Measurements from ENCODE around the gene IGIP. TPM values are rescaled to one million over a fixed set of nuclear protein-coding genes. Genes with fewer than 3 reads are reported as not detected.

IGIP gene
- total RNA-seq, 8 experiments from 2014 or later, result 1.0 to 11.6 (median 3.5) TPM

GRCh38 chr5:140106805-140107311 lies 18.9 kb upstream of the IGIP start:
- H3K4me3 ChIP-seq, result peak overlapping the region; percentile 47 to 83 (median 62)
- ATAC-seq (replicated peaks in 6 of 8), result no peak
- WGBS, 10 experiments, result 8 to 93% (median 46%) methylated on average over 1 to 15 of the region's 16 CpGs
- in situ Hi-C loops (cut with MboI; ENCODE audit: low pct_unique_long_range_greater_than_20kb in 2 of 9, low sequenced_read_pairs in 9 of 9, unreplicated experiment in 9 of 9), result no loop called here
- peak overlapping the region; percentile 20 to 87 for H3K27ac ChIP-seq
- peaks cover 8 to 11% of the 10 kb centered on the region in 2 donors for H3K4me1 ChIP-seq (replicated peaks in 1 of 2)

- Histone ChIP-seq H3K27ac (peak overlapping the region; percentile 72 to 87), H3K4me1 (replicated peaks in 1 of 2) (peaks cover 8 to 11% of the 10 kb centered on the region in 2 donors), H3K4me3 (peak overlapping the region; percentile 47 to 83 (median 62))
- ATAC-seq (replicated peaks in 6 of 8), result peak; percentile 85 to 96 (median 92)
- 0 to 15% methylated on average over 4 to 6 of the region's 88 CpGs; no CpG with 5 or more reads in 8 of the 10 experiments for WGBS, 10 experiments
- in situ Hi-C loops (cut with MboI; ENCODE audit: low pct_unique_long_range_greater_than_20kb in 2 of 9, low sequenced_read_pairs in 9 of 9, unreplicated experiment in 9 of 9), result no loop called here
Observed at GRCh38 chr5:140107312-140108092, 18.2 kb upstream of the IGIP start.

- in situ Hi-C loops (cut with MboI; ENCODE audit: low pct_unique_long_range_greater_than_20kb in 2 of 9, low sequenced_read_pairs in 9 of 9, unreplicated experiment in 9 of 9), result no loop called here
- H3K4me1 ChIP-seq (replicated peaks in 1 of 2), result peaks cover 9 to 11% of the 10 kb centered on the region in 2 donors
- H3K4me3 ChIP-seq, result peak overlapping the region; percentile 47 to 83 (median 62)
- ATAC-seq (replicated peaks in 6 of 8), result peak in 7 of 8 experiments; percentile 0 to 13 (median 4)
- peak overlapping the region; percentile 72 to 87 for H3K27ac ChIP-seq
- WGBS, 10 experiments, result 0 to 40% (median 0%) methylated on average over 1 to 8 of the region's 52 CpGs; no CpG with 5 or more reads in 5 of the 10 experiments
Observed at GRCh38 chr5:140108093-140109017, 17.4 kb upstream of the IGIP start.

- 0 to 57% (median 6%) methylated on average over 6 to 20 of the region's 24 CpGs; no CpG with 5 or more reads in 1 of the 10 experiments for WGBS, 10 experiments
- no peak overlapping the region for H3K27ac ChIP-seq
- H3K4me1 ChIP-seq (replicated peaks in 1 of 2), result peaks cover 11% of the 10 kb centered on the region in 2 donors
- ATAC-seq (replicated peaks in 6 of 8), result no peak
- in situ Hi-C loops (cut with MboI; ENCODE audit: low pct_unique_long_range_greater_than_20kb in 2 of 9, low sequenced_read_pairs in 9 of 9, unreplicated experiment in 9 of 9), result no loop called here
- peak overlapping the region; percentile 47 to 83 (median 62) for H3K4me3 ChIP-seq
Observed at GRCh38 chr5:140109018-140109758, 16.5 kb upstream of the IGIP start.

- in situ Hi-C loops (cut with MboI; ENCODE audit: low pct_unique_long_range_greater_than_20kb in 2 of 9, low sequenced_read_pairs in 9 of 9, unreplicated experiment in 9 of 9), result no loop called here
- no peak overlapping the region for H3K27ac ChIP-seq
- H3K4me3 ChIP-seq, result no peak overlapping the region
- H3K4me1 ChIP-seq (replicated peaks in 1 of 2), result peaks cover 15 to 16% of the 10 kb centered on the region in 2 donors
- no peak for ATAC-seq (replicated peaks in 6 of 8)
- WGBS, 10 experiments, result 0 to 95% (median 16%) methylated on average over 1 to 2 of the region's 2 CpGs
Observed at GRCh38 chr5:140109759-140110645, 15.7 kb upstream of the IGIP start.

- Histone ChIP-seq H3K4me1 (replicated peaks in 1 of 2) (peaks cover 17 to 22% of the 10 kb centered on the region in 2 donors), H3K27ac (no peak overlapping the region), H3K4me3 (no peak overlapping the region)
- in situ Hi-C loops (cut with MboI; ENCODE audit: low pct_unique_long_range_greater_than_20kb in 2 of 9, low sequenced_read_pairs in 9 of 9, unreplicated experiment in 9 of 9), result no loop called here
- no peak for ATAC-seq (replicated peaks in 6 of 8)
- WGBS, 10 experiments, result 0 to 75% (median 10%) methylated on average over 1 of the region's 1 CpG; no CpG with 5 or more reads in 3 of the 10 experiments
Observed at GRCh38 chr5:140110646-140110957, 15.1 kb upstream of the IGIP start.

GRCh38 chr5:140111011-140111858 lies 14.5 kb upstream of the IGIP start:
- 0 to 80% (median 40%) methylated on average over 1 to 14 of the region's 18 CpGs; no CpG with 5 or more reads in 4 of the 10 experiments for WGBS, 10 experiments
- in situ Hi-C loops (cut with MboI; ENCODE audit: low pct_unique_long_range_greater_than_20kb in 2 of 9, low sequenced_read_pairs in 9 of 9, unreplicated experiment in 9 of 9), result no loop called here
- H3K4me1 ChIP-seq (replicated peaks in 1 of 2), result peaks cover 17 to 26% of the 10 kb centered on the region in 2 donors
- H3K27ac ChIP-seq, result no peak overlapping the region
- ATAC-seq (replicated peaks in 6 of 8), result no peak
- no peak overlapping the region for H3K4me3 ChIP-seq

- no peak for ATAC-seq (replicated peaks in 6 of 8)
- H3K4me1 ChIP-seq (replicated peaks in 1 of 2), result peaks cover 15 to 28% of the 10 kb centered on the region in 2 donors
- 0 to 73% (median 27%) methylated on average over 1 to 5 of the region's 8 CpGs; no CpG with 5 or more reads in 3 of the 10 experiments for WGBS, 10 experiments
- no peak overlapping the region for H3K4me3 ChIP-seq
- in situ Hi-C loops (cut with MboI; ENCODE audit: low pct_unique_long_range_greater_than_20kb in 2 of 9, low sequenced_read_pairs in 9 of 9, unreplicated experiment in 9 of 9), result no loop called here
- no peak overlapping the region for H3K27ac ChIP-seq
Observed at GRCh38 chr5:140111859-140112551, 13.7 kb upstream of the IGIP start.

- no peak overlapping the region for H3K27ac ChIP-seq
- peak overlapping the region in 2 of 5 donors; percentile 64 to 73 for H3K4me3 ChIP-seq
- no peak for ATAC-seq (replicated peaks in 6 of 8)
- H3K4me1 ChIP-seq (replicated peaks in 1 of 2), result peaks cover 14 to 28% of the 10 kb centered on the region in 2 donors
- WGBS, 10 experiments, result 0 to 16% (median 11%) methylated on average over 3 to 4 of the region's 13 CpGs; no CpG with 5 or more reads in 4 of the 10 experiments
- in situ Hi-C loops (cut with MboI; ENCODE audit: low pct_unique_long_range_greater_than_20kb in 2 of 9, low sequenced_read_pairs in 9 of 9, unreplicated experiment in 9 of 9), result no loop called here
Observed at GRCh38 chr5:140112685-140113179, 13.0 kb upstream of the IGIP start.

- peak; percentile 1 to 43 (median 27) for ATAC-seq (replicated peaks in 6 of 8)
- in situ Hi-C loops (cut with MboI; ENCODE audit: low pct_unique_long_range_greater_than_20kb in 2 of 9, low sequenced_read_pairs in 9 of 9, unreplicated experiment in 9 of 9), result no loop called here
- H3K27ac ChIP-seq, result no peak overlapping the region
- WGBS, 10 experiments, result 0% methylated on average over 1 of the region's 28 CpGs; no CpG with 5 or more reads in 9 of the 10 experiments
- H3K4me1 ChIP-seq (replicated peaks in 1 of 2), result peaks cover 14 to 28% of the 10 kb centered on the region in 2 donors
- H3K4me3 ChIP-seq, result peak overlapping the region; percentile 57 to 73 (median 64)
Observed at GRCh38 chr5:140113180-140113698, 12.5 kb upstream of the IGIP start.

Measured in motor neuron (in vitro differentiated cells).